Pulmonary artery endothelial cell (primary cell): ENCODE results near the gene FASTKD1. TPM values are rescaled to one million over a fixed set of nuclear protein-coding genes. Genes with fewer than 3 reads are reported as not detected.

ENCODE experiments used
- DNase-seq: peaks from one replicate; pipeline ENCODE4 v3.0.0-alpha.2; 2011; ENCODE audit warnings: low read depth, low spot score
- total RNA-seq: library from RNA; depleted of rRNA; stranded (reverse); fragments of >200 nt; gene quantifications from 2 replicates; pipeline ENCODE4 v1.2.3, GENCODE V29; 2014

FASTKD1 gene
- total RNA-seq, 1 donor from 2014 or later, result 16.0 TPM

DNA sequence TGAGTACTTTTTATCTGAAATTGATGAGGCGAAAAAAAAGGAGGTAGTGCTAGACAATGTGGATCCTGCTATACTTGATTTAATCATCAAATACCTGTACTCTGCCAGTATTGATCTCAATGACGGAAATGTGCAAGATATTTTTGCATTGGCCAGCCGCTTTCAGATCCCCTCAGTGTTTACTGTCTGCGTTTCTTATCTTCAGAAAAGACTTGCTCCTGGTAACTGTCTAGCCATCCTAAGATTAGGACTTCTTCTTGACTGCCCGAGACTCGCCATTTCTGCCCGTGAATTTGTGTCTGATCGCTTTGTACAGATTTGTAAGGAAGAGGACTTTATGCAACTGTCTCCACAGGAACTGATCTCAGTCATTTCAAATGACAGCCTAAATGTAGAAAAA, 63.7 kb downstream of the FASTKD1 start:
- no peak for DNase-seq

DNA sequence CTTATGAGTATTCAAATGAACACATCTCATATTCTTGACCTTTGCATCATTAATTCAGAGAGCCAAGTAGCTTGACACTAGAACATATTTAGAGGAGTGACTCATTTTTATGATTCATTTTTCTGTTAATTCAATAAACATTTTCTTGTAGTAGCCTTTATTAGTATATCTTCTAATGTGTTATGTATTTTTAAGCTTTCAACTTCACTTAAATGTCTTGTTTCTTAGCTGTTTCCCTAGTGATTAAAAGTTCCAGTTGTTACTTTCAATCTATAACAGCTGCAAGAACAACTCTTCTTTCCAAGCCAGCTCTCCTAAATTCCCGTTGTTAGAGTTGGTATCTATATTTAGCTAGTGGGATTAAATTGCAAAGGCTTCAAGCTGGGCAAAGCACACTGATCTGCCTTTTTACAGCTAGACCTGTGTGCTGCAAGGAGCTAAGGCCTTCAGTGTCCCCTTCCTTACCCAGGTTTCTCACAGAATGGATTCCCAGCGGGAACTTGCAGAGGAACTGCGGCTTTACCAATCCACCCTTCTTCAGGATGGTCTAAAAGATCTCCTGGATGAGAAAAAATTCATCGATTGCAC, 64.3 kb downstream of the FASTKD1 start, which contains the start of gene KLHL41:
KLHL41 (plus strand) TSS at position 405 of the 588 bp plus-strand sequence; CDS start at position 482, 77 bp downstream.
- no peak for DNase-seq

DNA sequence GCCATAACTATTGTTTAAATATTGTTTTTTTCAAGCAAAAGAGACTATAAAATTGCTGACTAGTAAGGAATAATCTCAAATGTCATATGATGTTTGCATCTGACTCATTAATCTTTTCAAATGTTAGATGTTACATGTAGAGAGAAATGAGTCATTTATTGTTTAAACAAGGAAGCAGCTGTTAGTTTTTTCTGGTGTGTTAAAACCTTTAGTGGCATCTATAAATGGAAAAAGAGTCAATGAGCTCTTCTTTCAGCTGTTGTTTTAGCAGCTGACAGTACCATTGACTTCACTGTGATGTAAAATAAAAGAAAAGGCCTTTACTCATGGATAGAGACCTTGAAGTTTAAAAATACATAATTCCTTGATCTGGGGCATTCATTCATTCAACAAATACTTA, 66.0 kb downstream of the FASTKD1 start:
- peak; percentile 67 for DNase-seq

DNA sequence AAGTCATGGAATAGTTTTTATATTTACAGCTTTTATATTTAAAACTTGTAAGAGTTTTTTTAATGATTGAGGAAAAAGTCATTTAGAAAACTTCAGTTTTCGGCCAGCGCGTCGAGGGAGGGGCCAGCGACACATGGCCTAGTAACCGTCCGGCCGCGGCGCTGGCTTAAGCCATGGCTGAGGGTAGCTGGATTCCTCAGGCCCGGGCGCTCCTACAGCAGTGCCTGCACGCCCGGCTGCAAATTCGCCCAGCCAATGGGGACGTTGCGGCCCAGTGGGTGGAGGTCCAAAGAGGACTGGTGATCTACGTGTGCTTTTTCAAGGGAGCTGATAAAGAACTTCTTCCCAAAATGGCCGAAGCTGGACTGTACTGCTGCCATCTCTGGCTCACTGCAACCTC, 69.0 kb downstream of the FASTKD1 start:
- DNase-seq, result no peak

DNA sequence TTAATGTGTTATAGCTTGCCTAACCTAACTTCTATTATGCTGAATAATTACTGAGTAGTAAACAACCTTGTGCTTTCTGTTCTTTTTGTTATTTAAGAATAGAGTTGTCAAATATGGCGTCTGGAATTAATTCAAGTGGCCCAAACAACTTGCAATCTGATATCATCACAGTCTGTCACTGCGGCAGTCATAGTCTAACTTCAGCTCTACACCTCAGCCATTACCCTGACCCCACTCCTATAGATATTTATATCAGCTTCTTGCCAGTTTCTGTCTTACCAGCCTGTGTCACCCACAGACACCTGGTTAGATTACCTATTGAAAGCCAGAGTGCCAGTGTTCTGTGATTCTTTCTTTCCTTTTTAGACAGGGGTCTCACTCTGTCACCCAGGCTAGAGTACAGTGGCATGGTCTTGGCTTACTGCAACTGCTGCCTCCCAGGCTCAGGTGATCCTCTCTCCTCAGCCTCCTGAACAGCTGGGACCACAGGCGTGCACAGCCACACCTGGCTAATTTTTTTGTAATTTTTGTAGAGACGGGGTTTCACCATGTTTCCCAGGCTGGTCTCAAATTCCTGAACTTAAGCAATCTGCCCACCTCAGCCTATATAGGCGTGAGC, 78.2 kb downstream of the FASTKD1 start:
- no peak for DNase-seq

DNA sequence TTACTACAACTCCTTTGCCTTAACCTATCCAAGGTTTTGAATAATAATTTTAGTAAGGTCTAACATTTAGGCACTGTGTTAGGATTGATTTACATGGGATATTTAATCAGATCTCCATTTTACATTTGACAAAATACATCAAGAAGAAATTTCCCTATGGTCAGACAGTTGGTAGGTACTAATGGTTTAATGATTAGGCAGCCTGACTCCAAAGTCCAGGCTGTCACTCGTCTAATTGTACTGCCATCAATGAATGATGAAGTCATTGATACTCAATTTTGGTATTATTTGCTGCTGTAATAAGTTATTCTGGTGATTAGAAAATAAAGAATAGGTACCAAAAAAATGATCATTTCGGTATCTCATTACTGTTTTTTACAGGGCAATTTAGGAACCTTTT, 80.3 kb downstream of the FASTKD1 start:
- no peak for DNase-seq

DNA sequence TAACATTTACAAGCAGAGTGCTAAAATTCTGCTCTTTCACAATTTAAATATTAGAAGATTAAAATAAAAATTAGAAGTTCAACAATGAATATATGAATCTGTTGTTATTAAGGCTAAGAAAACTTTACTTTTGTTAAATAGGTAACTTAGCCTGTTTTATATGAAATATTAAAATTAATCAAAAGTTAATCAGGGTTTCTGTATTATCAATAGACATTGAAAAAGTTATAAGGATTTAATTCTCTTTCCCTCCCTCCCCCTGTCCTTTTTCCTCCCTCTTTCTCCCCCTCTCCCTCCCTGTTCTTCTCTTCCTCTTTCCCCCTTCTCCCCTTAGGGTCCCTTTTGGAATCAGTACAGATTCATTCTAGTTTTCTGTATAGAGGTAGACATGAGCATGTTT, 82.3 kb downstream of the FASTKD1 start:
- DNase-seq, result no peak

DNA sequence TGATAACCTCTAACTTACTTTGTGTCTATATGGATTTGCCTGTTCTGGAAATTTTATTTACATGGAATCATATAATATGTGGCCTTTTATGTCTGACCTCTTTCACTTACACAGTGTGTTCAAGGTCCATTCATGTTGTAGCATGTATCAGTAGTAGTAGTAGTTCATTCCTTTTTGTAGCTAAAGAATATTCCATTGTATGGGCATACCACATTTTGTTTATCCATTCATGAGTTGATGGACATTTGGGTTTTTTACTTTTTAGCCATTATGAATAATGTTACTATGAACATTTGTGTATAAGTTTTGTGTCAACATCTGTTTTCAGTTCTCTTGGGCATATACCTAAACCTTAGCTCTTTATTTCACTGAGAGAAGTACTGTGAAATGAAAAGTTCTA, 82.8 kb downstream of the FASTKD1 start:
- no peak for DNase-seq

DNA sequence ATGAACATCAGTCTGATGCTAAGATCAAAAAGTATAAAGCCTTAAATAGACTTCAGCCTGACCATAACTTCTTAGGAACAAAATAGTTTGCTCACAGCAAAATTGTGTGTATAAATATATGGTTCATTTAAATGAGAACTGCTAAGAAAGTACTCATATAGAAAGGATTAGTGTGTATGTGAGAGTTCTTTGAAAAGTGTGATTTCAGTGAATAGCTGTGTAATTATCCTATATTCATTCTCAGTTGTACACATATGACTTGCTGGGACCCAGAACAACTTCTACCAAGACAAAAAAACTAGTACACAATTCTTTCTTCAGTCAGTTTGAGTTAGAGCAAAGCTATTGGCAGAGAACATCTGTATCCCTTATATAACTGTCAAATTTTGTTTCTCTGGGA, 87.2 kb downstream of the FASTKD1 start:
- no peak for DNase-seq

DNA sequence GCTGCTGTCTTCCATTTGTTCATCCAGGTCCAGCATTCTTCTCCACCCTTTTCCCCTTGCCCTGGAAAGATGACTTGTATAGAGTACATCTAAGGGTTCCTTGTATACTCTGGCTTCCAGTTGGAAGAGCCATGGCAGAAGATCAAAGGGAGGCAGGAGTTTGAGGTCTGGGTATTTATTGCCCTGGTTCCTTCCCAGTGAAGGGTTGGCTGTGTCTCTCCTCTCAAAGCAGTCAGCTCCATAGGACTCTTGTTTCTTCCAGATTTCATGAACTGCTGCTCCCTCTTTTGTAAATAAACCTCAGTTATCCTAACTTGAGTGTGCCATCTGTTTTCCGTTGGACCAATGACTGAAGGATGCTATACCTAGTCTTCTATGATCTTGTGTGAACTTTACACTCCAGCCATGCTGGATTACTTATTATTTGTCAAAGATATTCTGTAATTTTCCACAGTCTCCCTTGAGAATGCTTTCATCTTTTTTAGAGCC, 88.0 kb downstream of the FASTKD1 start:
- no peak for DNase-seq

DNA sequence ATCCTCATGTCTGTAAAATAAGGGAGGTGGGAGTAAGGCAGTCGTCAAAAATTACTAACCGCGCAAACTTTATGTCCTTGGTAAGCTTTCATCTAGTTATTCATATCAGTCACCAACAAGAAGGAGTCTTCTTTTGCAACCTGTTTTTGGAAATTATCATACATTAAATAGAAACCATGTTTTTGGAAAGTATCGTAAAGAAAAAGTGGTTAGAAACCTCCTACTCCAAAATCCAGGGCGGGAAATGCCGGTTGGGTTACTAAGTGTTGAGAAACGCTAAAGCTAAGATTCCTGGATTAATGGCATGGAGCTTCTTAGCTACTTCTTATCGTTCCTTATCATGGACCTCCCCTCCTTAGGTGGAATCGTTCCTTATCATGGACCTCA, 93.6 kb downstream of the FASTKD1 start:
- DNase-seq, result no peak

Other genes with a start within 250 kb of the FASTKD1 start
- gene LRP2, start 211.3 kb downstream of the FASTKD1 start, total RNA-seq, result under 0.01 and 0.11 TPM in 2 replicates
- gene BBS5, start 94.4 kb downstream of the FASTKD1 start, total RNA-seq, result 2.6 and 3.2 TPM in 2 replicates
- gene KLHL41, start 64.2 kb downstream of the FASTKD1 start, total RNA-seq, result 0.13 and 0.28 TPM in 2 replicates
- gene PPIG, start 10.5 kb upstream of the FASTKD1 start, total RNA-seq, result 24.2 and 30.8 TPM in 2 replicates
- not detected in 2 replicates for gene CFAP210, start 120.5 kb upstream of the FASTKD1 start, total RNA-seq
- gene PHOSPHO2, start 120.6 kb upstream of the FASTKD1 start, total RNA-seq, result 1.5 and 2.0 TPM in 2 replicates
- gene KLHL23, start 160.0 kb upstream of the FASTKD1 start, total RNA-seq, result 15.6 and 17.1 TPM in 2 replicates
- gene SSB, start 225.0 kb upstream of the FASTKD1 start, total RNA-seq, result 115 and 146 TPM in 2 replicates